Suppressor macrophage treated with lipopolysaccharide for 4 hours (primary cell): ENCODE measurements around the gene TCERG1L.

Experiments used
- DNase-seq: peaks from one replicate; pipeline ENCODE4 v3.0.0-alpha.2; 2020

TCERG1L gene

GRCh38 chr10:131056091-131056579 lies 255.4 kb downstream of the TCERG1L start:
- DNase-seq: no peak

GRCh38 chr10:131055437-131055836 lies 256.1 kb downstream of the TCERG1L start:
- DNase-seq: no peak

GRCh38 chr10:131053192-131053591 lies 258.3 kb downstream of the TCERG1L start:
- no peak for DNase-seq

GRCh38 chr10:131050162-131050766 lies 261.3 kb downstream of the TCERG1L start:
- no peak for DNase-seq

- DNase-seq: no peak
These were observed 262.5 kb downstream of the TCERG1L start for GRCh38 chr10:131049016-131049415.

GRCh38 chr10:131048606-131049005 lies 262.9 kb downstream of the TCERG1L start:
- DNase-seq: no peak

- no peak for DNase-seq
These were observed 264.0 kb downstream of the TCERG1L start for GRCh38 chr10:131047501-131047900.

- DNase-seq: no peak
These were observed 265.3 kb downstream of the TCERG1L start for GRCh38 chr10:131046194-131046593.

- DNase-seq: no peak
These were observed 267.0 kb downstream of the TCERG1L start for GRCh38 chr10:131044379-131045111.

- no peak for DNase-seq
These were observed 268.4 kb downstream of the TCERG1L start for GRCh38 chr10:131043039-131043691.
